Measurements from ENCODE around the gene DCHS1. TPM values are rescaled to one million over a fixed set of nuclear protein-coding genes. Genes with fewer than 3 reads are reported as not detected.
A peak's percentile ranks its signal among the peaks of the same experiment; 100 is the strongest.

The DCHS1 gene
- total RNA-seq, 2 donors from 2014 or later, result 0.73 to 1.6 TPM

DNA sequence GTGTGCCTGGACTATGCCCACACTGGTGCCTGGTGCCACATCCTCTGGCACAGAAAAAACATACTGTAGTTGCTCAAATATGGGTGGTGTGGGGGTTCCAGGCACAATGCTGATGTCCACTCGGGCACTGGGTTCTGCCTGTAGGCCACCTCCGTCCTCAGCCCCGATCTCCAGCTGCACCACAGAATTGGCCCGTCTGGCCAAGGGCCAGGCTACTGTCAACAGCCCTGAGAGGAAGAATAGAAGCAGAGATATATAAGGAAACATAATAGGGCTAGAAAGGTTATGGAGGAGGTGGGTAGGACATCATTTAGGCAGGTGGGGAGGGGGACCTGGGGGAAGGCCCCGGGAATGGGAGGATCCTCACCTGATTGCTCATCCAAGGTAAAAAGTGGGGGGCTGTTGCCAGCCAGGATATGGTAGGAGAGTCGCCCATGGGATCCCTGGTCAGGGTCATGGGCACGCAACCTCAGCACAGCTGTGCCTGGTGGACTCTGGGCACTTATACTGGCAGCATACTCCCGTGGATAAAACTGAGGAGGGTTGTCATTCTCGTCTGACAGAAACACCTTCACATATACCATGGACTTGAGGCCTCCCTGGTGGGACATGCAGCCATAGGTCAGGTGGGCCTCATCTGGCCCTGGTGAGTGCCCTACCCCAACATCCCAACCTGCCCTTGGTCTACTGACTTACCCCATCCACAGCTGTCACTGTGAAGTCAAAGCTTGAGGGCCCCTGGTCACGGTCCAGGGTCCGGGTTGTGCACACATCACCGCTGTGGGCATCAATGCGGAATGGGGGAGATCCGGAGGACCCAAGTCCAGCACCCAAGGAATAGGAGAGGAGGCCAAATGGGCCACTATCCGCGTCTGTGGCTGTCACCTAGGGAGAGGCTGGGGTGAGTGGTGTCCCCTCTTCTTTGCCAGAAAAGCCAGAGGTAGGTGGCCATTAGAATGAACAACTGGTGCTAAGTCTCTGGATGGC is 21.9 kb downstream of the DCHS1 start:
- Mint-ChIP-seq H3K36me3 (no peaks in the 10 kb centered on the region), H3K4me3 (no peak overlapping the region), H3K27me3 (no peaks in the 10 kb centered on the region), H3K9me3 (no peaks in the 10 kb centered on the region), H3K27ac (peak overlapping the region in 1 of 2 donors; percentile 30), H3K4me1 (ENCODE audit: low read depth in 2 of 2) (no peaks in the 10 kb centered on the region)
- no peak for DNase-seq (ENCODE audit: low spot score)
- no peak for ATAC-seq

DNA sequence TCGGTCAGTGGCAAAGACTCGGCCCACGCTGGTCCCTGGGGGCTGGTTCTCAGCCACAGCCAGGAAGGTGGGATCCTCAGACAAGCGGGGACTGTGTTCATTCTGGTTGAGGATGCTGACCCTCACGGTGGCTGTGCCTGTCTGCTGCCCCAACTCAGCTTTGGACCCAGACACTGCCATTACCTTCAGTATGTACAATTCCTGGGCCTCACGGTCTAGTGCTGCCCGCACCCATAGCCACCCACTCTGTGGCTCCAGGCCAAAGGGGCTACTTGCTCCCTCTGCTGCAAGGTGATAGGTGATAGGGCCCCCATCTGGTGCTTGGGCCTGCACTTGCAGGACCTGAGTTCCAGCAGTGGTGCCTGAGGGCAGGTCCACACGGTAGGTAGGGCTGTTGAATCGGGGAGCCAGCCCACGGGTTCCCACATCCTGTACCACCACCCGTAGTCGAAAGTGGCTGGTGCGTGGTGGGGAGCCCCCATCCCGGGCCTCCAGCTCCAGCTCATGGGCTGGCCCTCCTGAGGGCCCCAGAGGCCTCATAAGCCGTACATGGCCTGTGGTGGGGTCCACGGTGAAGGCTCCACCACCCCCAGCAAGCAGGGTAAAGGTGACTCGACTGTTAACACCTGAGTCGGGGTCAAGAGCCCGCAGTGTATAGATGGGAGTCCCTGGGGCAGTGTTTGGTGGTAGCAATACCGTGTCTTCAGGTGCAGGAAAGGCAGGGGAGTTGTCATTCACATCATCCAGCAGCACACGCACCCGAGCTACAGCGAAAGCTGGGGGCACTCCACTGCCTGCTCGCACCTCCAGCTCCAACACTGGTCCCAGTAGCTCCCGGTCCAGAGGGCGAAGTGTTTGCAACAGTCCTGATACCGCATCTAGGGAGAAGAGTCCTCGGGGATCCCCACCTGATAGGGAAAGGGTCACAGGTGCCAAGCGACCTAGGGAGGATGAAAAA is 23.2 kb downstream of the DCHS1 start:
- ATAC-seq (no peak), DNase-seq (ENCODE audit: low spot score) (no peak)
- no peaks in the 10 kb centered on the region for H3K27me3 Mint-ChIP-seq
- H3K27ac Mint-ChIP-seq, result peak overlapping the region in 1 of 2 donors; percentile 35
- H3K4me1 Mint-ChIP-seq (ENCODE audit: low read depth in 2 of 2), result peaks cover 9 to 11% of the 10 kb centered on the region in 2 donors
- no peaks in the 10 kb centered on the region for H3K9me3 Mint-ChIP-seq
- H3K4me3 Mint-ChIP-seq, result no peak overlapping the region
- no peaks in the 10 kb centered on the region for H3K36me3 Mint-ChIP-seq

DNA sequence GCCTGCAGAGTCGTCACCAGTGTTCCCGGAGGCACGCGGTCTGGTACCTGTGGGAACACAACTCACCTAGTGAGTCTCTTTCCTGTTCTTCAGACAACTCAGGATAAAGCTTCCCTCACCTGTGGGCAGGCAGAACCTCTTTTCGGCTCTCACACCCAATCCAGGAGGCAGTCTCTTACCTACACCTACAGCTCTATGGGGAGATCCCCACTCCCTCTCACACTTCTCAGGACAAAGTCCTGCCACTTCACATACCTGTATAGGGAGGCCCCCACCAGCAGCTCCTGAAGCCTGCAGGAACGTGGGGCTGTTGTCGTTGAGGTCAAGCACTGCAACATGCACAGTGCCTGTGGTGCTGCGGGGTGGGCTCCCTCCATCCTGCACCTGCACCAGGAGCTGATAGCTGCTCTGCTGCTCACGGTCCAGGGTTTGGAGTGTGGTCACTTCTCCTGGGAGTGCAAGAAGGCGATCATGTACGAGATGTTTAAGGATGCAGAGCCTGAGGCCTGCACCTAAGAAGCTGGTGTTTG is 24.2 kb downstream of the DCHS1 start:
- H3K27me3 Mint-ChIP-seq, result no peaks in the 10 kb centered on the region
- peaks cover 10 to 18% of the 10 kb centered on the region in 2 donors for H3K4me1 Mint-ChIP-seq (ENCODE audit: low read depth in 2 of 2)
- H3K9me3 Mint-ChIP-seq, result no peaks in the 10 kb centered on the region
- no peak for DNase-seq (ENCODE audit: low spot score)
- no peaks in the 10 kb centered on the region for H3K36me3 Mint-ChIP-seq
- H3K4me3 Mint-ChIP-seq, result no peak overlapping the region
- H3K27ac Mint-ChIP-seq, result peak overlapping the region in 1 of 2 donors; percentile 35
- ATAC-seq, result no peak

DNA sequence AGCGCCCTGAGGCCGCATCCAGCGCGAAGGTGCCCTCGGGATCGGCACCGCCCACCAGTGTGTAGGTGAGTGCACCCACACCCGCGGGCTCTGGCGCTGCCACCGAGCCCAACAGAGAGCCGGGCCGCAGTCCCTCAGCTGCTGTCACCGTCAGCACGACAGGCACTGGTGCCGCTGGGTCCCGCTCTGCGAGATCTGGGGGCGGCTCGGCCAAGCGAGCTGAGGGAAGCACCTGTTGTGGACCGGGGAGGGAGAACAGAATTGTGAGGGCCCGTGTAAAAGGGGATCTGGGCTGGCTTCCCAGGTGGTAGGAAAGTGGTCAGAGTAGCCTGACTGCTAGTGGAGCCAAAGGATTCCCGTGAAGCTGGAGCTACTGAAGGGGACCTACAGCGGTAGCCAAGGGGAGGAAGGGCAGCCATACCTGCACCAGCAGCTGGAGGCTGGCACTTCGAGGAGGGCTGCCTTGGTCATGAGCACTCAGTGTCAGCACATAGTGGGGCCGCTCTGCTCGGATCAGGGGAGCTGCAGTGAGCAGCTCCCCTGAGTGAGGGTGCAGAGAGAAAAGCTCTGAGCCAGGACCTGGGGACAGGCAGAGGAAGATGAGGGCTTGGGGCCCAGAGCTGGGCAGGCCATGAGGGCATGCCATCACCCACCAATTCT is 24.8 kb downstream of the DCHS1 start:
- Mint-ChIP-seq H3K9me3 (no peaks in the 10 kb centered on the region), H3K27ac (no peak overlapping the region), H3K36me3 (no peaks in the 10 kb centered on the region), H3K4me1 (ENCODE audit: low read depth in 2 of 2) (peaks cover 10 to 20% of the 10 kb centered on the region in 2 donors), H3K4me3 (no peak overlapping the region), H3K27me3 (no peaks in the 10 kb centered on the region)
- ATAC-seq (no peak), DNase-seq (ENCODE audit: low spot score) (no peak)

DNA sequence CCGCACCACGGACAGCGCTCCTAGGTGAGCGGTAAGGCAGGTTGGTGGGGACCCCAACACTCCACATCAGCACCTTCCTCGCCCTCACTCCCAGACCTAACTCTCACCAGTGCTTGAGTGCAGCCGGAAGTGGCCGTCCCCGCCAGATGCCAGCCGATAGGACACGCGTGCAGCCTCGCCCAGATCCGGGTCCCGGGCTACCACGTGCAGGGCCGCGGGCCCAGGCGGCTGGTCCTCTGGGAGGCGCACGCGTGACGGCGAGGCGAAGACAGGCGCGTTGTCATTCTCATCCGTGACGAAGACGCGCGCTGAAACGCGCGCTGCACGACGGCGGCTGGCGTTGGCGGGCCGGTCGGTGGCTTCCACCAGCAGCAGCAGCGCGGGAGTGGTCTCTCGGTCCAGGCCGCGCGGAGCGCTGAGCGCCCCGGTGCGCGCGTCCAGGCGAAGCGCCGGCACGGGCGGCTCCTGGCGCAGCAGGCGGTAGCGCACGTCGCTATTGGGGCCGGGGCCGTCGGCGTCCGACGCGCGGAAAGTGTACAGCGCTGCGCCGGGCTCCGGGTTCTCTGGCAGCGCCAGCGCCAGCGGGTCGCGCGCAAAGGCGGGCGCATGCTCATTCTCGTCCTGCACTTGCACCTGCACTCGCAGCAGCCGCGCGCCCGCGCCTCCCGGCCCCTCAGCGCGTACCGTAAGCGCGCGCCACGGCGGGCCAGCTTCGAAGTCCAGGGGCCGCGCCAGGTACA is 25.5 kb downstream of the DCHS1 start:
- no peak for ATAC-seq
- Mint-ChIP-seq H3K36me3 (no peaks in the 10 kb centered on the region), H3K4me3 (no peak overlapping the region), H3K27ac (no peak overlapping the region), H3K4me1 (ENCODE audit: low read depth in 2 of 2) (peaks cover 10 to 20% of the 10 kb centered on the region in 2 donors), H3K27me3 (no peaks in the 10 kb centered on the region), H3K9me3 (no peaks in the 10 kb centered on the region)
- no peak for DNase-seq (ENCODE audit: low spot score)

DNA sequence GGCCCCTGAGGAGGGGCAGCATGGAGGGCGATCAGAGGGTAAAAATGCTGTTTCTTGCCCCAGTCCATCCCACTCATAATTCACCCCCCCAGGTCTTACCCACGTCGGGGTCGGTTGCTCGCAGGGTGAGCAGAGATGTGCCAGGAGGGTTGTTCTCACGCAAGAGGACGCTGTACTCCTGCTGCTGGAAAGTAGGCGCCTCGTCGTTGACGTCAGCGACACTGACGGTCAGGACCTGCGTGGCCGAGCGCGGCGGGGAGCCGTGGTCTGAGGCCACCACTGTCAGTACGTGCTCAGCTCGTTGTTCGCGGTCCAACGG is 26.1 kb downstream of the DCHS1 start:
- no peaks in the 10 kb centered on the region for H3K36me3 Mint-ChIP-seq
- no peak for ATAC-seq
- no peaks in the 10 kb centered on the region for H3K9me3 Mint-ChIP-seq
- no peak overlapping the region for H3K27ac Mint-ChIP-seq
- H3K27me3 Mint-ChIP-seq, result no peaks in the 10 kb centered on the region
- no peak for DNase-seq (ENCODE audit: low spot score)
- H3K4me3 Mint-ChIP-seq, result no peak overlapping the region
- H3K4me1 Mint-ChIP-seq (ENCODE audit: low read depth in 2 of 2), result peaks cover 10 to 20% of the 10 kb centered on the region in 2 donors

DNA sequence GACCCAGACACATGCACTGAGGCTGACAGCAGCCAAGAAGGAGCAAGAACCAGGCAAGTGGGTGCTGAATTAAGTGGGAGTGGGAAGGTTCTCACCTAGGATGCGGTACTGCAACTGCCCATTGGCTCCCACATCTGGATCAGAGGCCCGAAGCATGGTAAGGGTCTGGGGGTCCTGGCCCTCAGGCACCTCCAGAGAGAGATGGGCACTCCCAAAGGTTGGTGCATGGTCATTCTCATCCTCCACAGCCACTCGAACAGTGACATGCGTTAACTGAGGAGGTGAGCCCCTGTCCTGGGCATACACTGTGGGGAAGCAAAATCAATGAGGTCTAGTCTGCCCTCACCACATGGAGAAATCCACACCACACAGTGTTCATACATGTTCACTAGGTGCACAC is 27.1 kb downstream of the DCHS1 start:
- DNase-seq (ENCODE audit: low spot score), result no peak
- Mint-ChIP-seq H3K27ac (peak overlapping the region in 1 of 2 donors; percentile 78), H3K36me3 (no peaks in the 10 kb centered on the region), H3K4me3 (no peak overlapping the region), H3K4me1 (ENCODE audit: low read depth in 2 of 2) (peaks cover 10 to 20% of the 10 kb centered on the region in 2 donors), H3K9me3 (no peaks in the 10 kb centered on the region), H3K27me3 (no peaks in the 10 kb centered on the region)
- ATAC-seq, result no peak

DNA sequence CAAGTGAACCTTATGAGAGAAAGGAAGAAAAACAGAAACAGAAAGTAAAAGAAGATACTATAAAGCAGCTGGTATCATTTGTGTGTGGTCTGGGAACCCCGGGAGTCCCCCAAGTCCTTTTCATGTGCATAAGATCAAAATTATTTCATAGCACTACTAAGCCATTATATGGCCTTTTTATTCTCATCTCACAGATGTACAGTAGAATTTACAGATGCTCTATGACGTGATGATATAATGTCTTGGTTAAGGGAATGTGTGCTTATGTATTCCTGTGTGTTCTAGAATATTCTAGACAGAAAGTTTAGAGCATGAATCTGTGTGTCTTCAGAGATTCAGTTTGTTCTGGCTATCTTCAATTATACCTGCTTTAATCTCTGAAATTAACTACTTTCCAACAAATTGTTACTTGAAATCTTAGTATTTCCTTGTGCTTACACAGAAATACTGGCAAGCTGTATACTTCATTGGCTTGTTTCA is 27.8 kb downstream of the DCHS1 start:
- no peaks in the 10 kb centered on the region for H3K36me3 Mint-ChIP-seq
- peak overlapping the region; percentile 16 to 78 for H3K27ac Mint-ChIP-seq
- peak overlapping the region; percentile 36 for H3K4me3 Mint-ChIP-seq
- no peaks in the 10 kb centered on the region for H3K27me3 Mint-ChIP-seq
- no peak for DNase-seq (ENCODE audit: low spot score)
- no peaks in the 10 kb centered on the region for H3K9me3 Mint-ChIP-seq
- peaks cover 10 to 20% of the 10 kb centered on the region in 2 donors for H3K4me1 Mint-ChIP-seq (ENCODE audit: low read depth in 2 of 2)
- ATAC-seq, result peak; percentile 26 to 76

DNA sequence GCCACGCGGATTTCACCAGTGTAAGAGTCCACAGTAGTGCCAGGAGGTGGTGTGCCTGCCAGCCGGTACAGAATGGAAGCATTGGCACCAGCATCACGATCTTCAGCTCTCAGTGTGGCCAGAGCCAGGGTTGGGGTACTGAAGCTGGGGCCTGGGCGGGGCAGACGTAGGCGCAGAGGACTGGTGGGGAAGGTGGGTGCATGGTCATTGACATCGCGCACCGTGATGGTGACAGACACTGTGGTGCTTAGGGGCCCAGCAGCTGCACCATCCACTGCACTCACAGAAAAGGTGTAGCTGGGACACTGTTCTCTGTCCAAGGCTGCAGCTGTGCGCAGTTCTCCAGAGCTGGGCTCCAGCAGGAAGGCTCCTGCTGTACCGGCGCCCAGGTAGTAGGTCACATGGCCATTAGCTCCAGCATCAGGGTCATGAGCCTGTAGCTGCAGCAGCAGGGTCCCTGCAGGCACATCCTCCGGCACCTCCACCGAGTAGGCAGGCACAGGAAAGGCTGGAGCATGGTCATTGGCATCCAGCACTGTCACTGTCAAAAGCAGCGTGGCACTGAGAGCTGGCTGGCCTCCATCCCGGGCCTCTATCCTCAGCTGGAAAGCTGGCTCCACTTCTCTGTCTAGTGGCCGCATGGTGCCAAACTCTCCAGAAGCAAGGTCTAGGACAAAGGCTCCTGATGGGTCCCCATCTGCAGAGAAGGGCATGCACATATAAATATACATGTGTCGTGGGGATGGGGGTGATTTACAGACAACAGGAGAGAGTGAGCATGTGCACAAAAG is 28.4 kb downstream of the DCHS1 start:
- Mint-ChIP-seq H3K4me1 (ENCODE audit: low read depth in 2 of 2) (peaks cover 10 to 20% of the 10 kb centered on the region in 2 donors), H3K36me3 (no peaks in the 10 kb centered on the region), H3K27me3 (no peaks in the 10 kb centered on the region), H3K27ac (peak overlapping the region; percentile 16 to 78), H3K4me3 (peak overlapping the region; percentile 36), H3K9me3 (no peaks in the 10 kb centered on the region)
- ATAC-seq (no peak), DNase-seq (ENCODE audit: low spot score) (no peak)

DNA sequence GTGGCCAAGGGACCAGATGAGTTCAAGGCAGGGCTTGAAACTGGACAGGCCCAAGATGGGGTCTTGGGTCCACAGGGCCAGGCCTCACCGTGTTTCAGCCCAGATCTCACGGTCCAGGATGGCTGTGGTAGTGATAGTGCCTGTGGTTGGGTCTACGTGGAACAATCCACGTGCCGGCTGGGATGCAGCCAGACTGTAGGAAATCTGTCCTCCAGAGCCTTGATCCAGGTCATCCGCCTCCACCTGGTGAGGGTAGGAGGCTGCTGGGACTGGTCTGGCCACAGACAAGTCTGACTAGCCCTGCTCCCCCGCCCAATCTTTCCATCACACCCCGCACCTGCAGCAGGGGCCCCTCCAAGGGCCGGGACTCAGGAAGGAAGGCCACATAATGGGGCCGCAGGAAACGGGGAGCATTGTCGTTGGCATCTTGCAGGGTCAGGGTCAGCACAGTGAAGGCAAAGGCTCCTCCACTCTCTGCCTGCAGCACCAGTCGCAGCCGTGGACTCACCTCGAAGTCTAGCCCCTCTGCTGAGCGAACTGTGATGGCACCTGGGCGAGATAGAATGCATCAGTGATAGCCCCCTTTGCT is 29.7 kb downstream of the DCHS1 start:
- Mint-ChIP-seq H3K4me3 (no peak overlapping the region), H3K9me3 (no peaks in the 10 kb centered on the region), H3K4me1 (ENCODE audit: low read depth in 2 of 2) (peaks cover 10 to 20% of the 10 kb centered on the region in 2 donors), H3K27ac (peak overlapping the region in 1 of 2 donors; percentile 72), H3K36me3 (no peaks in the 10 kb centered on the region), H3K27me3 (no peaks in the 10 kb centered on the region)
- DNase-seq (ENCODE audit: low spot score), result no peak
- no peak for ATAC-seq

DNA sequence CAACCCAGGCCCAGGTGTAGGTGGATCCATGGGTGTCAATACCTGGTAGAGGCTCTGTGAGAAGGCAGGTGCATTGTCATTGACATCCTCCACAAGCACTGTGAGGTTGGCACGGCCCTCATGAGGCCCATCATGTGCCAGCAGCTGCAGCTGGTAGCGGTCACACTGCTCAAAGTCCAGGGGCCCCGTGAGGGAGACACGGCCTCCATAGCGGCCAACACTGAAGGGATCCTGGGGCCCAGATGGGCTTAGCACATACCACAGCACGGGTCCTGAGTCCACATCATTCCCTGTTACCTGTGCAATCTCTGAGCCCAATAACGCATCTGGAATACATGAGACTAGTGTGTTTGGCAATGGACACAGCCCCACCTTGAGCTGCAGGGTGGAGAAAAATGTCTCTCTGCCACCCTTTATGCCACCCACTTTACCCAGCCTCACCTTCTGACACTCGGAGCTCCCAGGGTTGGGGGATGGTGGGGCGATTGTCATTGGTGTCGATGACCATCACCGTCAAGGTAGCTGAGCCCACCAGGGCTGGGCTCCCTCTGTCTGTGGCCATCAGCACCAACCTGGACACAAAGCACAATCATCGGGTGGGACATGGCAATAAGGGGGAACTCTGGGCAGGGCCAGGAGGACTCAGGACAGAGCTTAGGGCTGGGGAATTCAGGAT is 30.3 kb downstream of the DCHS1 start:
- Mint-ChIP-seq H3K27me3 (no peaks in the 10 kb centered on the region), H3K4me1 (ENCODE audit: low read depth in 2 of 2) (peaks cover 10 to 20% of the 10 kb centered on the region in 2 donors), H3K27ac (no peak overlapping the region), H3K4me3 (no peak overlapping the region), H3K36me3 (no peaks in the 10 kb centered on the region), H3K9me3 (no peaks in the 10 kb centered on the region)
- DNase-seq (ENCODE audit: low spot score), result no peak
- ATAC-seq, result no peak
